ENCODE measurements around the gene UBAC2.

DNA sequence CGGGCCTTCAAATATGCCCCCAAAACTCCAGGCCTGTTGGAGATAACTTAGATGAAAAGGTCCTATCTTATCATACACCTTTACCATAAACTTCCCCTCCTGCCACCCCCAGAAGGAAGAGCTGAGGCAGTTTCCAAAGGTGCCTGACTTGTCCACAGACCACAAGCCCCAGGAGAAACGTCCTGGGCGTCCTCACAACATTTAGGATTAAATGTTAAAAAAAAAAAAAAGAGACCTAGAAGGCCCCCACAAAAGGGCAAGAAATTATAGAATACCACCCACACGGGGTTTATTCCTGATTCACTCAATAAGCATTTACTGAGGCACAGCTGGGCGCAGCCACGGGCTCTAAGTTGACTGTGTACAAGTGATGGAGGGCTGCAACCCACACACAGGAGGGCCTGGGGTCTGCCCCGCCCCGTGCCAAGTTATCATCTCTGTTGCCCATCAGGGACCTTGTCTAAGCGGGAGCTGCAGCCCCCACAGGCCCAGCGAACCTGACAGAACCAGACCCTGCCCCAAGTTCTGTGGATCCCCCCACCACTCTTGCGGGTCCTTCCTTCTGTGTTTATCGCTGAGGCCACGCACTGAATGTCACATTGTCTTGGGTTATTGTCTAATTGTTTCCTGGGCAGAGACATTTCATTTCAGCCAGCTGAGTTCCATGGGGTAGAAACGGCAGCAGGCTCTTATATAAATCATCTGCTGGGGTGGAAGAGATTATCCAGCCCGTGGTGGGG is 217.6 kb downstream of the UBAC2 start:
- TF ChIP-seq, protein P1, sequence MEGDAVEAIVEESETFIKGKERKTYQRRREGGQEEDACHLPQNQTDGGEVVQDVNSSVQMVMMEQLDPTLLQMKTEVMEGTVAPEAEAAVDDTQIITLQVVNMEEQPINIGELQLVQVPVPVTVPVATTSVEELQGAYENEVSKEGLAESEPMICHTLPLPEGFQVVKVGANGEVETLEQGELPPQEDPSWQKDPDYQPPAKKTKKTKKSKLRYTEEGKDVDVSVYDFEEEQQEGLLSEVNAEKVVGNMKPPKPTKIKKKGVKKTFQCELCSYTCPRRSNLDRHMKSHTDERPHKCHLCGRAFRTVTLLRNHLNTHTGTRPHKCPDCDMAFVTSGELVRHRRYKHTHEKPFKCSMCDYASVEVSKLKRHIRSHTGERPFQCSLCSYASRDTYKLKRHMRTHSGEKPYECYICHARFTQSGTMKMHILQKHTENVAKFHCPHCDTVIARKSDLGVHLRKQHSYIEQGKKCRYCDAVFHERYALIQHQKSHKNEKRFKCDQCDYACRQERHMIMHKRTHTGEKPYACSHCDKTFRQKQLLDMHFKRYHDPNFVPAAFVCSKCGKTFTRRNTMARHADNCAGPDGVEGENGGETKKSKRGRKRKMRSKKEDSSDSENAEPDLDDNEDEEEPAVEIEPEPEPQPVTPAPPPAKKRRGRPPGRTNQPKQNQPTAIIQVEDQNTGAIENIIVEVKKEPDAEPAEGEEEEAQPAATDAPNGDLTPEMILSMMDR (conservative IDR thresholded peaks at IDR 0.05; ENCODE audit: low read depth, low read length): no peak
- TF ChIP-seq EZH2 (IDR thresholded peaks at IDR 0.05; ENCODE audit: borderline replicate concordance, low read depth, low read length, poor library complexity, severe bottlenecking): no peak
